ENCODE data around the gene SELENOM. TPM values are rescaled to one million over a fixed set of nuclear protein-coding genes. Genes with fewer than 3 reads are reported as not detected.

SELENOM gene
- total RNA-seq, 1 donor from 2014 or later, result 11.8 TPM

Other genes with a start within 250 kb of the SELENOM start
- 26.1 TPM for gene MORC2, start 138.8 kb downstream of the SELENOM start, total RNA-seq
- 55.8 TPM for gene TUG1, start 138.3 kb downstream of the SELENOM start, total RNA-seq
- gene SMTN, start 26.2 kb downstream of the SELENOM start, total RNA-seq, result 9.0 TPM
- gene INPP5J, start 15.4 kb upstream of the SELENOM start, total RNA-seq, result 2.0 TPM
- gene PLA2G3, start 32.9 kb upstream of the SELENOM start, total RNA-seq, result under 0.01 TPM
- 27.7 TPM for gene RNF185, start 52.6 kb upstream of the SELENOM start, total RNA-seq
- 13.9 TPM for gene LIMK2, start 104.7 kb upstream of the SELENOM start, total RNA-seq
- gene PIK3IP1, start 184.9 kb upstream of the SELENOM start, total RNA-seq, result 20.8 TPM
- gene PATZ1, start 238.8 kb upstream of the SELENOM start, total RNA-seq, result 24.1 TPM